SK-N-MC (cell line): ENCODE data around the gene NOS1.

ENCODE experiments used
- DNase-seq: peaks from one replicate; pipeline ENCODE4 v3.0.0-alpha.2; 2011; ENCODE audit warnings: low read depth, low spot score
- H3K27ac ChIP-seq: fragments of 200-600 bp; sonication (generic); 2 replicates; pipeline ENCODE4 v1.5.1; 2016; ENCODE audit warnings: mixed run types
- H3K36me3 ChIP-seq: fragments of 200-600 bp; sonication (generic); 2 replicates; pipeline ENCODE4 v1.6.1; 2017; ENCODE audit warnings: antibody characterized with exemption, low read length, mixed read lengths; ENCODE audit not compliant: insufficient read depth
- H3K4me3 ChIP-seq: fragments of 200-600 bp; sonication (generic); 2 replicates; pipeline ENCODE4 v1.5.1; 2016
- H3K9ac ChIP-seq: fragments of 200-600 bp; sonication (generic); 2 replicates; pipeline ENCODE4 v1.8.0; 2017; ENCODE audit warnings: mixed run types, mixed read lengths; ENCODE audit not compliant: insufficient read length
- H3K9me3 ChIP-seq: fragments of 200-600 bp; sonication (generic); 2 replicates; pipeline ENCODE4 v1.6.1; 2017; ENCODE audit warnings: low read depth, mild to moderate bottlenecking, antibody characterized with exemption, low read length, moderate library complexity, mixed read lengths
- EZH2 ChIP-seq: fragments of 200-600 bp; sonication (generic); IDR thresholded peaks from one replicate; pipeline ENCODE4 v1.6.1; 2017; ENCODE audit warnings: antibody characterized with exemption
- FOXP2 ChIP-seq: optimal IDR thresholded peaks from 2 replicates; pipeline ENCODE3; 2011; ENCODE audit warnings: mild to moderate bottlenecking, moderate library complexity; ENCODE audit not compliant: insufficient read depth; ENCODE audit errors: extremely low read length, control extremely low read depth
- POLR2AphosphoS5 ChIP-seq: IDR thresholded peaks from 2 replicates; pipeline ENCODE4 v1.6.1; 2012; ENCODE audit warnings: mild to moderate bottlenecking, low read depth, low read length, borderline replicate concordance

NOS1 gene

DNA sequence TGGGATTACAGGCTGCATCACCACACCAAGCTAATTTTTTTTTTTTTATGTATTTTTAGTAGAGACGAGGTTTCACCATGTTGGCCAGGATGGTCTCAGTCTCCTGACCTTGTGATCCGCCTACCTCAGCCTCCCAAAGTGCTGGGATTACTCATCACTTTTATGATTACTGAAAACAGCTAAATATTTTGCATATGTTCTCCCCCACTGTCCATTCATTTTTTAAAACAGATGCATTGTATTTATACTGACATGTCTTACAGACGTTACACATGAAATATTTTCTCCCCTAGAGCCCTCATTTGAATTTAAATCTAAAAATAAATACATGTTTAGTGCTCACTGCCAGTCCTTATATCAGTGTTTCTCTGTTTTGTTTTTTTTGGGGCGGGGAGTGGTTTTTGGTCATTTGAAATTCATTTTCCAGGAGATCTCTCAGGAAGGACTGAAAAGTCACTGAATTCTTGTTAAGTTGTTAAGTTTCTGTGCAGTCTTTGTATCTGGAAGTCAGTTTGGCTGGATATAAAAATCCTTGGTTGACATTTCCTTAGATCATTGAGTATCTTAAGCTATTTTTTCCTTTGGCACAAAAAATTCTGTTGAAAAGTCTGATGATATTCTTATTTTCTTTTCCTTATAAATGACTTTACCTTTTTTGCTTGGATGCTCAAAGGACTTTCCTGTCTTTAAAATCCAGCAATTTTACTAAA is 180.5 kb downstream of the NOS1 start:
- Histone ChIP-seq H3K27ac (no peak overlapping the region), H3K9me3 (no peaks in the 10 kb centered on the region), H3K9ac (no peak overlapping the region), H3K4me3 (no peak overlapping the region), H3K36me3 (peaks cover 78% of the 10 kb centered on the region)
- no peak for DNase-seq
- TF ChIP-seq POLR2AphosphoS5, result no peak
- TF ChIP-seq FOXP2, result no peak
- no peak for TF ChIP-seq EZH2

- peaks cover 81% of the 10 kb centered on the region for H3K36me3 ChIP-seq
- TF ChIP-seq POLR2AphosphoS5, result no peak
- no peak for TF ChIP-seq FOXP2
- TF ChIP-seq EZH2, result no peak
Measured at GRCh38 chr12:117178745-117179144, 182.7 kb downstream of the NOS1 start.

DNA sequence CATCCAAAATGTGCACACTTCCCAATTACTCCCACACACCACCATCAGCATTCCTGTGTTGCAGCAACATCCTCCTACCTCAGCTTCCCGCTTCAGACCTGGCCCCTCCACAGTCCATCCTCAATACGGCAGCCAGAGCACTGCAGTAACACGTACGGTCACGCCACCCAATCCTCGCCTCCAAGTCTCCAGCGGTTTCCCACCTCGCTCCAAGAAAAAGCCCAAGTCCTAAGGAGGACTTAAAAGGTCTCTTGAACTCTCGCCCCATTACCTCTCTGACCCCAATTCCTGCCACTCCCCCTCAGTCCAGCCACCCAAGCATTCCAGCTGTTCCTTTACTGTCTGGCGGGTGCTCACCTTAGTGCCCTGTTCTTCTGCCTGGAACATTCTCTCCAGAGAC is 183.1 kb downstream of the NOS1 start:
- Histone ChIP-seq H3K36me3 (peaks cover 81% of the 10 kb centered on the region), H3K4me3 (no peak overlapping the region), H3K9ac (no peak overlapping the region), H3K9me3 (no peaks in the 10 kb centered on the region), H3K27ac (no peak overlapping the region)
- no peak for DNase-seq
- TF ChIP-seq POLR2AphosphoS5, result no peak

More at GRCh38 chr12:117178745-117179144, 182.7 kb downstream of the NOS1 start:
- Histone ChIP-seq H3K27ac (no peak overlapping the region), H3K4me3 (no peak overlapping the region), H3K9me3 (no peaks in the 10 kb centered on the region), H3K9ac (no peak overlapping the region)
- no peak for DNase-seq

GRCh38 chr12:117172168-117172567 is 189.3 kb downstream of the NOS1 start:
- H3K9me3 ChIP-seq, result no peaks in the 10 kb centered on the region
- TF ChIP-seq FOXP2 (no peak), POLR2AphosphoS5 (no peak), EZH2 (no peak)
- H3K4me3 ChIP-seq, result no peak overlapping the region
- no peak overlapping the region for H3K9ac ChIP-seq
- no peak for DNase-seq
- no peak overlapping the region for H3K27ac ChIP-seq
- peaks cover 85% of the 10 kb centered on the region for H3K36me3 ChIP-seq

- H3K9ac ChIP-seq, result no peak overlapping the region
- no peak overlapping the region for H3K27ac ChIP-seq
- no peaks in the 10 kb centered on the region for H3K9me3 ChIP-seq
- no peak for TF ChIP-seq EZH2
- TF ChIP-seq POLR2AphosphoS5, result no peak
- TF ChIP-seq FOXP2, result no peak
- H3K4me3 ChIP-seq, result no peak overlapping the region
- no peak for DNase-seq
- peaks cover 85% of the 10 kb centered on the region for H3K36me3 ChIP-seq
Measured at GRCh38 chr12:117171499-117172162, 189.8 kb downstream of the NOS1 start.

GRCh38 chr12:117169548-117169947 is 191.9 kb downstream of the NOS1 start:
- H3K27ac ChIP-seq, result no peak overlapping the region
- TF ChIP-seq POLR2AphosphoS5 (no peak), FOXP2 (no peak), EZH2 (no peak)
- peaks cover 84% of the 10 kb centered on the region for H3K36me3 ChIP-seq
- no peak for DNase-seq
- no peak overlapping the region for H3K9ac ChIP-seq
- H3K9me3 ChIP-seq, result no peaks in the 10 kb centered on the region
- no peak overlapping the region for H3K4me3 ChIP-seq

GRCh38 chr12:117168976-117169375 is 192.4 kb downstream of the NOS1 start:
- no peak for TF ChIP-seq EZH2
- TF ChIP-seq POLR2AphosphoS5, result no peak
- no peak for TF ChIP-seq FOXP2
- H3K9ac ChIP-seq, result no peak overlapping the region
- DNase-seq, result no peak
- no peaks in the 10 kb centered on the region for H3K9me3 ChIP-seq
- H3K36me3 ChIP-seq, result peaks cover 81% of the 10 kb centered on the region
- no peak overlapping the region for H3K4me3 ChIP-seq
- no peak overlapping the region for H3K27ac ChIP-seq

DNA sequence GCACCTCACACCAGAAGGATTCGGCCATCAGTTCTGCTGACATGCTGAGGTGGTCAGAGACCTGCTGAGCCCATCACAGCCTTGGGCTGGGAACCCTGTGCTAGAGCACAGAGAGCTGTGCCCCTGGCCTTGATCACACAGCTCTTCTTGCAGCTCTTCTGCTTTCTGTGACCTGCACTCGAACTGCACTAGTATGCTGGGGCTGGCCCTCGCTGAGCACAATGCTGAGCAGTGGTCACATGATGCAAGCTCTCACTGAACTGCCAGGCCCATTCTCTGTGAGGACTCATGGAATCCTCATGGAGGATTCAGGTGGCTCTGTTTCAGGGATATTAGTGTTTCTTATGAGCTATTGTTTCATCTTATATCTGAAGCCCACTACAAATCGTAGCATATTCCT is 193.7 kb downstream of the NOS1 start:
- Histone ChIP-seq H3K27ac (no peak overlapping the region), H3K9me3 (no peaks in the 10 kb centered on the region), H3K9ac (no peak overlapping the region), H3K4me3 (no peak overlapping the region), H3K36me3 (peaks cover 78% of the 10 kb centered on the region)
- no peak for DNase-seq
- TF ChIP-seq EZH2, result no peak
- TF ChIP-seq POLR2AphosphoS5, result no peak
- no peak for TF ChIP-seq FOXP2
